Adrenal gland (tissue), 5 donors: ENCODE data around the gene ULBP1.

Source experiments
- POLR2A ChIP-seq, 2 donors: fragments of 450-650 bp; IDR thresholded peaks; one replicate each; pipeline ENCODE4 v1.6.1; 2017; ENCODE audit warnings: antibody characterized with exemption in 2 of 2, mild to moderate bottlenecking in 2 of 2, moderate library complexity in 1 of 2
- TF ChIP-seq, protein P1 (sequence below), 6 experiments: fragments of 450-650 bp in 4 of 6; fragments of 200-600 bp in 2 of 6; sonication (generic) in 1 of 6; IDR thresholded peaks; 1 replicate in 5 of 6; 2 replicates in 1 of 6; pipeline versions ENCODE4 v1.5.1 to v1.8.0; 2016 to 2021; ENCODE audit warnings: antibody characterized with exemption in 6 of 6, mild to moderate bottlenecking in 2 of 6, moderate library complexity in 1 of 6
- donor health status: DM: no; HTN: no; CAD: no.

DNA sequence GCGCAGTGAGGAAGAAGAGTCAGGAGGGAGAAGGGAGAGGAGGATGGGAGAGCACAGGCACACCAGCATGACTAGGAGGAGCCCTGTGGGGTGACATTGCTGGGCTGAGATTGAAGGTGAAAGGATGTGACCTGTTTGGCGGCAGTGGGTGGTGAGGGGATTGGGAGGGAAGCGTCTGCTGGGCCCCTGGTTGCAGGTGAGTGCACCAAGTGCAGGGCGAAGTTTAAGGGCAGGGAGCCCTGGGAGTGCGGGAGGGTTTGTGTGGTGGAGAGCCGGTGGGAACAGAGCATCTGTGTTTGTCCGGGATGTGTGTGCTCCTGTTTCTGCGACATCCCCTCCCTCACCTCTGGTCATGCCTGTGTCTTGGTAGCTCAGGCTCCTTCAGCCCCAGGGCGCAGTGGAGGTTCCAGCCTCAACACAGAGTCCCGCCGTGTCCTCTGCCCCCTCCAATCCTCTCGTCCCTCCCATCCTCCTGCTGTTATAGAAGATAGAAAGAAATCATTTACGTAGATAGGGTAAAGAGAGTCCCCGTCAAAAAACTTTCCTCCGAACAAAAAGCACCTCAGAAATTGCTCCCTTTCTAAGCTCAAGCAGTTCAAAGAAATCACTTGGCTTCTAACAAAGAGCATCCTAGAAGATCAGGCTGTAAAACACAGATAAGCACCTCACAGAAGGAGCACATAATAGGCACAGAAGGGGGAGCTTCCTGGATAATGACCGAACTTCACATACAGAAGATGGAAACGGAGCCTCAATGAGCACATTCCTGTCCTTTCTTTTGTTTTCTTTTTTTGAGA, 25.0 kb downstream of the ULBP1 start:
- TF ChIP-seq, protein P1, sequence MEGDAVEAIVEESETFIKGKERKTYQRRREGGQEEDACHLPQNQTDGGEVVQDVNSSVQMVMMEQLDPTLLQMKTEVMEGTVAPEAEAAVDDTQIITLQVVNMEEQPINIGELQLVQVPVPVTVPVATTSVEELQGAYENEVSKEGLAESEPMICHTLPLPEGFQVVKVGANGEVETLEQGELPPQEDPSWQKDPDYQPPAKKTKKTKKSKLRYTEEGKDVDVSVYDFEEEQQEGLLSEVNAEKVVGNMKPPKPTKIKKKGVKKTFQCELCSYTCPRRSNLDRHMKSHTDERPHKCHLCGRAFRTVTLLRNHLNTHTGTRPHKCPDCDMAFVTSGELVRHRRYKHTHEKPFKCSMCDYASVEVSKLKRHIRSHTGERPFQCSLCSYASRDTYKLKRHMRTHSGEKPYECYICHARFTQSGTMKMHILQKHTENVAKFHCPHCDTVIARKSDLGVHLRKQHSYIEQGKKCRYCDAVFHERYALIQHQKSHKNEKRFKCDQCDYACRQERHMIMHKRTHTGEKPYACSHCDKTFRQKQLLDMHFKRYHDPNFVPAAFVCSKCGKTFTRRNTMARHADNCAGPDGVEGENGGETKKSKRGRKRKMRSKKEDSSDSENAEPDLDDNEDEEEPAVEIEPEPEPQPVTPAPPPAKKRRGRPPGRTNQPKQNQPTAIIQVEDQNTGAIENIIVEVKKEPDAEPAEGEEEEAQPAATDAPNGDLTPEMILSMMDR (IDR thresholded peaks at IDR 0.05): no peak
- no peak for TF ChIP-seq POLR2A (IDR thresholded peaks at IDR 0.05)
